A549 (cell line): ENCODE measurements around the gene SLC30A7.

ENCODE experiments used
- KDM1A ChIP-seq: fragments of 200-600 bp; sonication (generic); IDR thresholded peaks from 2 replicates; pipeline ENCODE4 v1.6.1; 2016; ENCODE audit warnings: low read depth, mild to moderate bottlenecking
- POLR2A ChIP-seq: IDR thresholded peaks from 2 replicates; pipeline ENCODE4 v1.6.1; 2012; ENCODE audit warnings: mild to moderate bottlenecking, low read length
- TF ChIP-seq, protein P1 (sequence below): fragments of >200 bp; sonication (Bioruptor Twin); formaldehyde crosslinking; IDR thresholded peaks from 3 replicates; pipeline ENCODE4 v1.5.1; 2016

GRCh38 chr1:100876291-100876690 lies 19.6 kb upstream of the SLC30A7 start:
- no peak for TF ChIP-seq POLR2A
- TF ChIP-seq, protein P1, sequence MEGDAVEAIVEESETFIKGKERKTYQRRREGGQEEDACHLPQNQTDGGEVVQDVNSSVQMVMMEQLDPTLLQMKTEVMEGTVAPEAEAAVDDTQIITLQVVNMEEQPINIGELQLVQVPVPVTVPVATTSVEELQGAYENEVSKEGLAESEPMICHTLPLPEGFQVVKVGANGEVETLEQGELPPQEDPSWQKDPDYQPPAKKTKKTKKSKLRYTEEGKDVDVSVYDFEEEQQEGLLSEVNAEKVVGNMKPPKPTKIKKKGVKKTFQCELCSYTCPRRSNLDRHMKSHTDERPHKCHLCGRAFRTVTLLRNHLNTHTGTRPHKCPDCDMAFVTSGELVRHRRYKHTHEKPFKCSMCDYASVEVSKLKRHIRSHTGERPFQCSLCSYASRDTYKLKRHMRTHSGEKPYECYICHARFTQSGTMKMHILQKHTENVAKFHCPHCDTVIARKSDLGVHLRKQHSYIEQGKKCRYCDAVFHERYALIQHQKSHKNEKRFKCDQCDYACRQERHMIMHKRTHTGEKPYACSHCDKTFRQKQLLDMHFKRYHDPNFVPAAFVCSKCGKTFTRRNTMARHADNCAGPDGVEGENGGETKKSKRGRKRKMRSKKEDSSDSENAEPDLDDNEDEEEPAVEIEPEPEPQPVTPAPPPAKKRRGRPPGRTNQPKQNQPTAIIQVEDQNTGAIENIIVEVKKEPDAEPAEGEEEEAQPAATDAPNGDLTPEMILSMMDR, result no peak
- TF ChIP-seq KDM1A, result no peak
